HUES48 (cell line): ENCODE measurements around the gene PPP2R5C.
"Not testable (repeated sequence)": the region's sequence is repeated elsewhere in the genome, so short reads cannot be mapped to it uniquely, and the experiment has no call there.

Experiments
- H3K27ac ChIP-seq: one replicate; pipeline ENCODE4 v1.7.0; 2013; ENCODE audit warnings: low read depth, low read length, inconsistent platforms
- H3K27me3 ChIP-seq: 2 replicates; pipeline ENCODE4 v1.6.1; 2013; ENCODE audit warnings: mild to moderate bottlenecking, low read length; ENCODE audit not compliant: control insufficient read depth, insufficient read depth
- H3K36me3 ChIP-seq: 2 replicates; pipeline ENCODE4 v1.6.1; 2013; ENCODE audit warnings: low read length; ENCODE audit not compliant: control insufficient read depth, insufficient read depth
- H3K4me1 ChIP-seq: 2 replicates; pipeline ENCODE4 v1.6.1; 2013; ENCODE audit warnings: mild to moderate bottlenecking, low read length; ENCODE audit not compliant: control insufficient read depth, insufficient read depth
- H3K4me3 ChIP-seq: 2 replicates; pipeline ENCODE4 v1.5.1; 2013; ENCODE audit warnings: mild to moderate bottlenecking, low read depth, low read length
- H3K9ac ChIP-seq: 2 replicates; pipeline ENCODE4 v1.6.1; 2013; ENCODE audit warnings: mild to moderate bottlenecking, low read depth, low read length, moderate library complexity
- H3K9me3 ChIP-seq: 2 replicates; pipeline ENCODE4 v1.6.1; 2013; ENCODE audit warnings: low read length; ENCODE audit not compliant: control insufficient read depth, insufficient read depth

PPP2R5C gene

DNA sequence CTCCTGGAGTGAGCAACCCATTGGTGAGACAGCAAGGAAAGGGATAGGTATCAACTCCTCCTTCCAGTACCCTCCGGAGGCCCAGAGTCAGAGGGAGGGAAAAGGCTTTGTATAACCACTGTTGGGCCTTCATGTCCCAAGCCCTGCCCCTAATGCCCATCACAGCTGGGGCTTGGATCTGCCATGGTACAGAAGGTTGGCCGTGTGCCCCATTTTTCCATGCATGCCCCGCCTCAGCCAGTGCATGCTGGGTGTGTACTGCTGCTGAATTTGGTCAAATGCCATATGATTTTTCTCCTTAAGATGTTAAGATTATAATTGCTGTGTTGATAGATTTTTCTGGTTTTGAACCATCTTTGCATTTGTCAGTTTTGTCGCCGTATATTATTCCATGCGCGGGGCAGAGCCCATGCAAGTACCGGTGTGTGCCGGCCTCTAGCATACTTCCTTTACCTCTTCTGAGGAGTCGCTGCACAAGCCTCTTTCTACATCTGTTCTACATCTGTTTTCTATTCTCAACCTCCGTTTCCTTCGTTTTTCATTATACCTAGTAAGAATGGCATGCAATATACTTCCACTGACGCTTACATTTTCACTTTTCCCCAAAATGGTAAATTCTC lies 26.6 kb downstream of the PPP2R5C start:
- Histone ChIP-seq H3K9ac (no peak overlapping the region), H3K36me3 (no peaks in the 10 kb centered on the region), H3K9me3 (no peaks in the 10 kb centered on the region), H3K4me3 (no peak overlapping the region), H3K27ac (no peak overlapping the region), H3K4me1 (no peaks in the 10 kb centered on the region), H3K27me3 (no peaks in the 10 kb centered on the region)

DNA sequence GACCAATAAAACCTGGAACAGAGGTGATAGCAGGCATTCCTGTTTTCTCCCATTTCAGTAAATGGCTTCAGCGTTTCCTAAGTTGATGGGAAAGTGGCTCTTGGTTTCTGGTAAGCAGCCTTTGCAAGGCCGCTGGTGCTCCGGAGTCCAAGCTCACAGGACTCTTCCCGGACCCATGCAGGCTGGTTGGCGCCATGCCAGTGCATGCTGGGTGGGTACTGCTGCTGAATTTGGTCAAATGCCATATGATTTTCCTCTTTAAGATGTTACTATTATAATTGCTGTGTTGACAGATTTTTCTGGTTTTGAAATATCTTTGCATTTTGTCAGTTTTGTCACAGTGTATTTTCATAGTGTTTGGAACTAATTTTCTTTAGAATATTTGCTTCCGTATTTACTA lies 27.7 kb downstream of the PPP2R5C start:
- Histone ChIP-seq H3K4me3 (no peak overlapping the region), H3K27me3 (no peaks in the 10 kb centered on the region), H3K36me3 (no peaks in the 10 kb centered on the region), H3K4me1 (no peaks in the 10 kb centered on the region), H3K27ac (no peak overlapping the region), H3K9ac (no peak overlapping the region), H3K9me3 (no peaks in the 10 kb centered on the region)

DNA sequence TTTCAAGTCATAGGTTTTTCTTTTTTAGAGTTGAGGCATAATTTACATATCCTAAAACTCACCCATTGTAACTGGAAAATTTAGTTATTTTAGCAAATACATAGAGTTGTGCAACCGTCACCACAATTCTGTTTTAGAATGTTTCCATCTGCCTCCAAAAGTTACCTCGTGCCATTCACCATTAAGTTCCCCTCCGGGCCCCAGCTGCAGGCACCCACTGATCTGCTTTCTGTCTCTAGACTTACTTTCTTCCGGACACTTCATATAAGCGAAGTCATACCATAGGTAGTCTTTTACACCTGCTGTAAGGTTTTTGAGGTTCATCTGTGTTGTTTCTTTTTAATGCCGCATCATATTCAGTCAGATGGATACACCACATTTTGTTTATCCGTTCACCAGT lies 28.7 kb downstream of the PPP2R5C start:
- Histone ChIP-seq H3K4me3 (no peak overlapping the region), H3K9me3 (no peaks in the 10 kb centered on the region), H3K4me1 (no peaks in the 10 kb centered on the region), H3K36me3 (no peaks in the 10 kb centered on the region), H3K27me3 (no peaks in the 10 kb centered on the region), H3K9ac (no peak overlapping the region), H3K27ac (no peak overlapping the region)

DNA sequence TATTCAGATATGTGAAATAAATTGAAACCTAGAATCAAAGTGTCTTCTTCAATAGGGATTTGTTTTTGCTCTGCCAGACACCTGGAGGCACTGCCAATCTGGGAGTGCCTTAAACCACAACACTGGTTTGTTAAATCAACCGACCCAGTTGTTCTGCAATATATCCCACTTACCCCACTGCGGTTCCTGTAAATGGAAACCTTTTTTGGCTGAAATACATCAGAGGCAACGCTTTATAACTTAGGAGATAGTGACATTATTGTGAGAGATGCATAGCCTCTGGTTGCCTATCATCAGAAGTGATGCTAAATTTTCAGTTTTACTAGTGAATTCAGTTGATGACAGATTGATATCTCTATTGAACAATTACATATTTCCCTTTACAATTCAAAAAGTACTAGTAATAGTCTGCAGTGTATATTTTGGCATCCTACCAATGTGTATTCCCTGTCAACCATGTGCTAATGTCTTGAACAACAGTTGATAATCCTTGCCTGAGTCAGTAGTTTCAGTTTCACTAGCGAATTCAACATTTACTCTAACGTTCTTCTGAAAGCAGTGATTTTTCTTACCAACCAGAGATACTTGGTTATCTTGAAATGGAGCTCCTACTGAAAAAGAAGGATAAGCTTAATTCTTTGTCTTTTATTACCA lies 30.5 kb downstream of the PPP2R5C start:
- H3K27ac ChIP-seq: no peak overlapping the region
- H3K27me3 ChIP-seq: no peaks in the 10 kb centered on the region
- no peaks in the 10 kb centered on the region for H3K4me1 ChIP-seq
- no peaks in the 10 kb centered on the region for H3K36me3 ChIP-seq
- H3K9me3 ChIP-seq: no peaks in the 10 kb centered on the region
- H3K4me3 ChIP-seq: no peak overlapping the region
- H3K9ac ChIP-seq: no peak overlapping the region

DNA sequence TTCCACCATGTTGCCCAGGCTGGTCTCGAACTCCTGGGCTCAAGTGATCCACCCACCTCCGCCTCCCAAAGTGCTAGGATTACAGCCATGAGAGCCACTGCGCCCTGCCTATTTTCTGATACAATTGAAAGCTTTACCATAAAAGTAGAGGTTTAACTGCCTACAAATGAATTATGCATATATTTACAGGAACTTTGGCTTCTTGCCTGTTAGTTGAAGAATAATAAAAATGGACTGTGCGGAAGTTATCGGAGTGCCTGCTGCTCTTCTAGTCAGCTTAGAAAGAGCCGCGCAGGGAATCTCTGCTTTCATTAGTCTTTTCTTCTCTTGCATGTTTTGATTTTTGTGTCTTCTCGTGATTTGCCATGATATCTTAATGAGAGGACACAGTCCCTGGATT lies 34.5 kb downstream of the PPP2R5C start:
- H3K4me1 ChIP-seq: no peaks in the 10 kb centered on the region
- no peaks in the 10 kb centered on the region for H3K36me3 ChIP-seq
- no peak overlapping the region for H3K4me3 ChIP-seq
- H3K27me3 ChIP-seq: no peaks in the 10 kb centered on the region
- H3K9me3 ChIP-seq: no peaks in the 10 kb centered on the region
- H3K9ac ChIP-seq: no peak overlapping the region
- no peak overlapping the region for H3K27ac ChIP-seq

DNA sequence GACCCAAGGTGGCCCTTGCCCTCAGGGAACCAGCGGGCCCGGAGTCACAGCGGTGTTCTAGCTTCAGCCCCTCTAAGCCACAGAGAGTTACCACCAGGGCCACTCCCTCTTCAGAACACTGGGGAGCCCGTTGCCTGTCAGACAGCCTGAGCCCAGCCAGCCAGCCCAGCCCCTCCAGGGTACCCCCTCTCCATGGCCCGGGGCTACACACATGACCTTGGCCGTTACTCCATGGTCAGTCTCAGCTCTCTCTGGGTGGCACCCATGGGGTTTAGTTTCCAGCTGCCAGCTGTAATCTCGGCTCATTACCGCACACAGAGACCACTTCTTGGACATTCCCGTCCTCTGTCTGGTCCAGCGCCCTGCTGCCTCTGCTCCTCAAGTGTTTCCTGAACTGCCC lies 35.0 kb downstream of the PPP2R5C start:
- Histone ChIP-seq H3K4me1 (no peaks in the 10 kb centered on the region), H3K36me3 (no peaks in the 10 kb centered on the region), H3K27me3 (no peaks in the 10 kb centered on the region), H3K27ac (no peak overlapping the region), H3K4me3 (no peak overlapping the region), H3K9ac (no peak overlapping the region), H3K9me3 (no peaks in the 10 kb centered on the region)

DNA sequence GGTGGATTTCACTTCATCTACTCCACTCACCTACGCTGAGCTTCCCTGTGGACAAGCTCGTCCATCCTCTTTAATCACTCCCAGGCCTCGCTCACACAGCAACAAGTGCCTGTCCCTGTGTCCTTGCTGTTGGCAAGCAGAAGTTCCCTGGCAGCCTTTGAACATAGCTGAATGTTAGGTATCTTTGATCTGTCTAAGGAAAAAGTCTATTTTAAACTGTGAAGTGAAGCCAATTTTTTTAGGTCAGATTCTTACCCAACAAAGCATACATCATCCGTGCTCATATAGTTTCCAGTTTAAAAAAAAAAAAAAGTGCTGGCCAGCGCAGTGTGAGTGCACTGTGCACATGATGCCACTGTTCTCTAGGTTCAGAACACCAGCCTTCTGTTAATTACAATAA lies 36.3 kb downstream of the PPP2R5C start:
- H3K27ac ChIP-seq: no peak overlapping the region
- no peaks in the 10 kb centered on the region for H3K27me3 ChIP-seq
- no peaks in the 10 kb centered on the region for H3K36me3 ChIP-seq
- H3K4me3 ChIP-seq: no peak overlapping the region
- H3K9me3 ChIP-seq: no peaks in the 10 kb centered on the region
- no peak overlapping the region for H3K9ac ChIP-seq
- H3K4me1 ChIP-seq: no peaks in the 10 kb centered on the region

DNA sequence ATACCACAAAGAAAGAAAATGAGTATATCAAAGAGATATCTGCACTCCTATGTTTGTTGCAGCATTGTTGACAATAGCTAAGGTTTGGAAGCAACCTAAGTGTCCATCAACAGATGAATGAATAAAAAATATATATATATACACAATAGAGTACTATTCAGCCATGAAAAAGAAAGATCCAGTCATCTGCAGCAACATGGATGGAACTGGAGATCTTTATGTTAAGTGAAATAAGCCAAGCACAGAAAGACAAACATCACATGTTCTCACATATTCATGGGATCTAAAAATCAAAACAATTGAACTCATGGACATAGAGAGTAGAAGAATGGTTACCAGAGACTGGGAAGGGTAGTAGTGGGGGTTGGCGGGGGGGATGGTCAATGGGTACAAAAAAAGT lies 42.9 kb downstream of the PPP2R5C start:
- not testable (repeated sequence) for H3K36me3 ChIP-seq, H3K4me3 ChIP-seq, H3K9me3 ChIP-seq, H3K27me3 ChIP-seq, H3K27ac ChIP-seq, H3K9ac ChIP-seq
- peaks cover 13% of the 10 kb centered on the region; the same call in 1 of the 2 replicates for H3K4me1 ChIP-seq

DNA sequence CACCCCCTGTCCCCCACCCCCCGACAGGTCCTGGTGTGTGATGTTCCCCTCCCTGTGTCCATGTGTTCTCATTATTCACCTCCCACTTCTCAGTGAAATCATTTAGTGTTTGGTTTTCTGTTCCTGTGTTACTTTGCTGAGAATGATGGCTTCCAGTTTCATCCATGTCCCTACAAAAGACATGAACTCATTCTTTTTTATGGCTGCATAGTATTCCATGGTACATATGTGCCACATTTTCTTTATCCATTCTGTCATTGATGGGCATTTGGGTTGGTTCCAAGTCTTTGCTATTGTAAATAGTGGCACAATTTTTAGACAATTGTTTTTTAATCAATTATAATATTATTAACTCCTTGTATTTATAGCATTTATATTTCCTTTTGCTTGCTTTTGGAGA lies 44.7 kb downstream of the PPP2R5C start:
- H3K9me3 ChIP-seq, H3K4me3 ChIP-seq, H3K27ac ChIP-seq, H3K9ac ChIP-seq, H3K27me3 ChIP-seq, H3K36me3 ChIP-seq: not testable (repeated sequence)
- peaks cover 17% of the 10 kb centered on the region; the same call in 1 of the 2 replicates for H3K4me1 ChIP-seq

DNA sequence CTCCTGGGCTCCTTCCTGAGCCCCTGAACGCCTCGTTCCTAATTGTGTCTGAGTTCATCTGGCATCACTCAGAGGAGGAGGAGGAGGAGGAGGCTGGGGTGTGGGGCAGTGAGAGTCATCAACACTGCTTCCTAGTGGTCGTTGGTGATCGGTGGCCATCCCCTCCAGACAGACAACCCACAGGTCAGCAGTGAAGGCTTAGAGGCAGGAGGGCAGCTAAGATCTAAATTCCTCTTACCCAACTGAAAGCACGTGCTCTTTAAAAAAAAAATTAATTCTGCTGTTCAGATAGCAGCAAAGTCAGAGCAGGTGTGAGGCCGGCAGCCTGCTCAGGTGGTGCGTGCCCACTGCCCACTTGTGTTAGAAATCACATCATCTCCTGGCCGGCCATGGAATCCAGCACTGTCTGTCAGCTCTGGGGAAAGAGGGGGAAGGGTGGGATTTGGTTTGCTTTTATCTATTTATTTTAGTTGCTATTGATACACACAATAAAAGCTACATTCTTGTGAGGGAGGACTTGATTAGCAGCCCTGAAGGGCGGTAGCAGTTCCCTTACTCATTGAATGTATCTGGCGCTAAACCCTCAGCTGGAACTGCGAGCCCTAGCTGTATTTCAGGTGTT lies 46.6 kb downstream of the PPP2R5C start:
- H3K27me3 ChIP-seq: no peaks in the 10 kb centered on the region
- H3K27ac ChIP-seq: peak overlapping the region; percentile 68
- H3K36me3 ChIP-seq: no peaks in the 10 kb centered on the region
- no peak overlapping the region for H3K9ac ChIP-seq
- H3K4me3 ChIP-seq: no peak overlapping the region
- peaks cover 17% of the 10 kb centered on the region; the same call in 1 of the 2 replicates for H3K4me1 ChIP-seq
- no peaks in the 10 kb centered on the region for H3K9me3 ChIP-seq

DNA sequence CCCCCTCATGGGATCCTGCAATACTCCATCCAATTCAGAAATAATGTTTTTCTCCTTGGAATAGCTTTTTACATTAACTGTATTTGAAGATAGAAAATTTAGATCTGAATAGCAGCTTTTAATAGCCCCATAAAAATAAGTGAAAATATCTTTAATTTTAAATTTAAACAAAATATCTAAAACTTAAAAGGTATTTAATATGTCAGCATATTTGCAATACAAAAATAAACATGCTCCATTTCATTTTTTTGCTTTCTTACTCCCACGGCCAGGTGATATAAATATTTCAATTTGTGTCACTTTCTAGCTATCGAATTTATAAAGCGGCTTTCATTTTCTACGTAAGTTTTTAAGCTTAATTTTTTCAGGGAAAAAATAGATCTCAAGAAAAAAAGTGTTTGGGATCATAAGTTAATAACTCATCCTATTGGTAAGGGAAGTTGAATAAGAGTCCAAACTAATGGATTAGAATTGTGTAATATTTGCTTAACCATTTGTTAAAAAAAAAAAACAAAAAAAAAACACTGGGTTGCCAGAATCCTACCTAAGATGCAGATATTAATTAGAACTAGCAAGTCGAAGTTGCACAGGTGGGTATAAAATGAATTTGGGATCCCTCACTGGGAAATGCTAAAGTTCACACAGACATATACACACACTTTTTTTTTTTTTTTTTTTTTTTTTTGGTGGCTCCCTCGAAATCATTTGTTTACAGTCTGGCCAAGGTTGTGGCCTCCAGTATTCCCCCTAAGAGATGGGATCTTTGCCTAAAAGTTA lies 47.6 kb downstream of the PPP2R5C start:
- Histone ChIP-seq H3K4me3 (peak overlapping the region; percentile 96), H3K27me3 (no peaks in the 10 kb centered on the region), H3K36me3 (no peaks in the 10 kb centered on the region), H3K9me3 (no peaks in the 10 kb centered on the region), H3K27ac (peak overlapping the region; percentile 100), H3K4me1 (peaks cover 17% of the 10 kb centered on the region; the same call in 1 of the 2 replicates), H3K9ac (peak overlapping the region; percentile 93; the same call in 1 of the 2 replicates)
